ENCODE measurements around the gene ARHGEF16. TPM values are rescaled to one million over a fixed set of nuclear protein-coding genes. Genes with fewer than 3 reads are reported as not detected.

ARHGEF16 gene
- 1 to 10 TPM in 2 of 9 donors, under 1 TPM in 7; 0.31 to 1.4 (median 0.51) TPM for total RNA-seq
- polyA plus RNA-seq: under 1 TPM; 0.43 to 0.76 TPM
- long read RNA-seq, donor 1, partial matches to known transcripts: 0 of 1 reads
- long read RNA-seq, donor 1, other reads (novel, unspliced or antisense): 1 of 1 reads
- long read RNA-seq, donor 2, partial matches to known transcripts: 0 of 1 reads
- long read RNA-seq, donor 2, other reads (novel, unspliced or antisense): 1 of 1 reads
- long read RNA-seq, donor 3: 0 reads

- Histone ChIP-seq H3K36me3 (no peaks in the 10 kb centered on the region), H3K27ac (peak within 1 kb of the TSS in 3 of 12 donors; percentile 10 to 34 (median 28)), H3K9me3 (peaks cover 0 to 3% (median 0%) of the 10 kb centered on the region in 12 donors), H3K4me3 (peak within 1 kb of the TSS; percentile 39 to 66 (median 58)), H3K4me1 (peaks cover 0 to 39% (median 15%) of the 10 kb centered on the region in 12 donors), H3K27me3 (peaks cover 0 to 25% (median 4%) of the 10 kb centered on the region in 9 donors)
- WGBS, 4 donors: 4 to 13% (median 5%) methylated on average over 19 to 84 of the region's 84 CpGs
- ATAC-seq (peak in 3 of 4 donors; percentile 53 to 71 (median 64)), DNase-seq (peak; percentile 46 to 79 (median 50))
- intact Hi-C loops (cut with DNase I): loop anchor here (1.0 to 5.0 kb wide), 10 partner anchors 17 to 168 kb away; no protein-coding TSS in a partner anchor
- TF ChIP-seq CTCF (IDR thresholded peaks at IDR 0.05) (peak in 11 of 12 donors; percentile 24 to 55 (median 43)), POLR2A (IDR thresholded peaks at IDR 0.05) (no peak)
Observed at GRCh38 chr1:3453891-3454810, at the start of gene ARHGEF16. Gene ARHGEF16, plus strand, starts transcription at chr1:3454665. Its CDS starts 8,420 bp downstream, at chr1:3463085.

DNA sequence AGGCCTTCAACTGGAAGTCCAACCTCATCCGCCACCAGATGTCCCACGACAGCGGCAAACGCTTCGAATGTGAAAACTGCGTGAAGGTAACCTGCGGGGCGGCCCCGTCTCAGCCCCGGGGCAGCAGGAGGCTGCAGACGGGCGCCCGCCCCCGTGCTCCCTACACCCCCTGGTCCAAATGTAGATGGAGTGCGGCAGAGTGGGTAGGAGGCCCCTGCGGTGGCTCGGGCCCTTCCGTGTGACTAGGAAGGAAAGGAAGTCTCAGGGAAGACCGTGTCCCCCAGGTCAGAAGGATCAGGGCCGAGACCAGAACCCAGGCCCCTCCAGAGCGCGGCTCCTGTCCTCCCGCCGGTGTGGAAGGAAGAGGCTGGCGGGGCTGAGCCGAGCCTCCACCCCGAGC, 49.7 kb upstream of the ARHGEF16 start:
- peaks cover 0 to 26% (median 0%) of the 10 kb centered on the region in 9 donors for H3K36me3 ChIP-seq
- H3K4me1 ChIP-seq: peaks cover 0 to 21% (median 5%) of the 10 kb centered on the region in 12 donors
- 91 to 95% (median 93%) methylated on average over 18 to 27 of the region's 27 CpGs for WGBS, 4 donors
- no peak overlapping the region for H3K27ac ChIP-seq
- TF ChIP-seq CTCF (IDR thresholded peaks at IDR 0.05) (no peak), POLR2A (IDR thresholded peaks at IDR 0.05) (no peak)
- no peak for DNase-seq
- no peaks in the 10 kb centered on the region for H3K9me3 ChIP-seq
- intact Hi-C loops (cut with DNase I): loop anchor here in 3 of 10 donors (5.0 to 10.0 kb wide), 4 partner anchors 100 to 392 kb away; no protein-coding TSS in a partner anchor
- no peak overlapping the region for H3K4me3 ChIP-seq
- H3K27me3 ChIP-seq: no peaks in the 10 kb centered on the region
- ATAC-seq: no peak

DNA sequence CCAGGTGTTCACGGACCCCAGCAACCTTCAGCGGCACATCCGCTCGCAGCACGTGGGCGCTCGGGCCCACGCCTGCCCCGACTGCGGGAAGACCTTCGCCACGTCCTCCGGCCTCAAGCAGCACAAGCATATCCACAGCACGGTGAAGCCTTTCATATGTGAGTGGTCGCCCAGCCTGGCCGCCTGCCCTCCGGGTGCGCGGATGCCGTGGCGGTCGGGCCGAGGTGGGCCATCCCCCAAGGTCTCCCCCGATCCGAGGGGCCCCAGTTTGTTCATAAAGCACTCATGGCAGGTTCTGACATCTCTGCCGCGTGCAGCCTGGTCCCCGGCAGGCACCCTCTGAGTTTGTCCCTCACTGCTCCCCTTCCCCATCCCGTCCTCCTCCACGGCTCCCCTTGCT, 49.0 kb upstream of the ARHGEF16 start:
- H3K4me1 ChIP-seq: peaks cover 0 to 28% (median 3%) of the 10 kb centered on the region in 12 donors
- H3K9me3 ChIP-seq: no peaks in the 10 kb centered on the region
- H3K4me3 ChIP-seq: no peak overlapping the region
- DNase-seq: no peak
- intact Hi-C loops (cut with DNase I): loop anchor here in 3 of 10 donors (5.0 to 10.0 kb wide), 4 partner anchors 101 to 393 kb away; no protein-coding TSS in a partner anchor
- H3K27ac ChIP-seq: no peak overlapping the region
- no peak for TF ChIP-seq POLR2A (IDR thresholded peaks at IDR 0.05)
- no peak for TF ChIP-seq CTCF (IDR thresholded peaks at IDR 0.05)
- H3K36me3 ChIP-seq: peaks cover 0 to 26% (median 0%) of the 10 kb centered on the region in 9 donors
- ATAC-seq: no peak
- WGBS, 4 donors: 91 to 95% (median 93%) methylated on average over 10 to 30 of the region's 30 CpGs
- no peaks in the 10 kb centered on the region for H3K27me3 ChIP-seq

Data from heart left ventricle (tissue), 16 donors.